SU-DHL-6 (cell line): ENCODE data around the gene NAMPT.

Experiments used
- H2AFZ ChIP-seq: fragments of 200-600 bp; sonication (generic); 2 replicates; pipeline ENCODE4 v1.6.1; 2014; ENCODE audit warnings: low read depth, mild to moderate bottlenecking, moderate library complexity, mixed read lengths, antibody characterized with exemption, low read length; ENCODE audit not compliant: severe bottlenecking
- H3F3A ChIP-seq: fragments of 200-600 bp; shearing (Covaris generic); 2 replicates; pipeline ENCODE4 v1.6.0; 2016; ENCODE audit warnings: antibody characterized with exemption, mild to moderate bottlenecking; ENCODE audit not compliant: insufficient read depth
- H3K27ac ChIP-seq: fragments of 200-600 bp; sonication (generic); 2 replicates; pipeline ENCODE4 v1.5.1; 2016; ENCODE audit warnings: low read depth, mild to moderate bottlenecking, low read length, moderate library complexity, mixed read lengths
- H3K27me3 ChIP-seq: fragments of 200-600 bp; sonication (generic), shearing (Covaris generic); 2 replicates; pipeline ENCODE4 v1.6.0; 2014; ENCODE audit warnings: mild to moderate bottlenecking, low read length
- H3K36me3 ChIP-seq: fragments of 200-600 bp; sonication (generic); 2 replicates; pipeline ENCODE4 v1.6.1; 2014; ENCODE audit warnings: mild to moderate bottlenecking, low read length, mixed read lengths
- H3K4me2 ChIP-seq: fragments of 300-600, 200-600 bp; shearing (Covaris generic), sonication (generic); 2 replicates; pipeline ENCODE4 v1.6.0; 2014; ENCODE audit warnings: low read length, low read depth, mild to moderate bottlenecking; ENCODE audit not compliant: poor library complexity, severe bottlenecking
- H3K4me3 ChIP-seq: fragments of 200-600 bp; sonication (generic); 2 replicates; pipeline ENCODE4 v1.5.1; 2014; ENCODE audit warnings: antibody characterized with exemption, low read length, mild to moderate bottlenecking, mixed read lengths; ENCODE audit not compliant: insufficient read depth, poor library complexity, severe bottlenecking
- H3K79me2 ChIP-seq: fragments of 200-600 bp; sonication (generic); 2 replicates; pipeline ENCODE4 v1.6.1; 2014; ENCODE audit warnings: mild to moderate bottlenecking, low read length, moderate library complexity; ENCODE audit not compliant: insufficient read depth
- H3K9ac ChIP-seq: fragments of 200-600 bp; sonication (generic); 2 replicates; pipeline ENCODE4 v1.7.0; 2014; ENCODE audit warnings: mild to moderate bottlenecking, low read length
- H3K9me2 ChIP-seq: fragments of 200-600 bp; sonication (generic); replicated peaks from 2 replicates; pipeline ENCODE4 v1.6.1; 2014; ENCODE audit warnings: low read length; ENCODE audit not compliant: insufficient read depth
- H3K9me3 ChIP-seq: fragments of 200-600 bp; sonication (generic); 2 replicates; pipeline ENCODE4 v1.6.1; 2014; ENCODE audit warnings: low read length, mixed read lengths; ENCODE audit not compliant: insufficient read depth
- H4K20me1 ChIP-seq: fragments of 200-600 bp; sonication (generic); 2 replicates; pipeline ENCODE4 v1.6.1; 2014; ENCODE audit warnings: low read depth, mild to moderate bottlenecking, antibody characterized with exemption, low read length, moderate library complexity, mixed read lengths
- EZH2phosphoT487 ChIP-seq: fragments of 200-600 bp; sonication (generic), shearing (Covaris generic); conservative IDR thresholded peaks from 2 replicates; pipeline ENCODE4 v1.6.1; 2018; ENCODE audit warnings: mild to moderate bottlenecking, antibody characterized with exemption, low read length, moderate library complexity, mixed read lengths
- TF ChIP-seq, protein P1 (sequence below): fragments of 200-600 bp; sonication (generic); IDR thresholded peaks from one replicate; pipeline ENCODE4 v1.5.1; 2017; ENCODE audit warnings: antibody characterized with exemption, mild to moderate bottlenecking, low read length, moderate library complexity; ENCODE audit not compliant: insufficient read depth, poor library complexity, severe bottlenecking

Gene NAMPT

DNA sequence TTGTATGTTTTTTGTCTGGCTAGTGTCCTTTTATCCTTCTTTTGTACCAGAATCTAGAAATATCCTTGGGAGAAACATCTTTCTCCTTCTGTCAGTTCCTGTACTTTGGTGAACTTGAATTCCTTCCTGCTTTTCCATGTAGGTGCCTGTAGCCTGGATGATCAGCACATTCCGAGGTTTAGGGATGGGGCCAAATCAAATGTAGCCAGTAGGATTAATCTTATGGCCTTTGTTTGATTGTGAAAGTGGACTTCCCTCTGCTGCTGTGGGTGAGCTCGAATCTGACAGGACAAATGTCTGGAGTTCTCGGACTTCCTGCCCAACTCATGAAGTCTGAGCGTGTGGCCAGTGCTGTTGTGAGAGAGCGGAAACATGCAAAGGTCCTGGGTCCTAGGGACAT lies 33.2 kb upstream of the NAMPT start:
- Histone ChIP-seq H3F3A (no peaks in the 10 kb centered on the region), H3K9ac (no peak overlapping the region), H3K79me2 (no peaks in the 10 kb centered on the region), H3K9me2 (no peaks in the 10 kb centered on the region), H3K4me3 (no peak overlapping the region), H3K27me3 (no peaks in the 10 kb centered on the region), H3K4me2 (no peak overlapping the region), H3K36me3 (no peaks in the 10 kb centered on the region), H3K9me3 (no peaks in the 10 kb centered on the region), H4K20me1 (no peaks in the 10 kb centered on the region), H3K27ac (no peak overlapping the region), H2AFZ (no peak overlapping the region)
- no peak for TF ChIP-seq EZH2phosphoT487
- TF ChIP-seq, protein P1, sequence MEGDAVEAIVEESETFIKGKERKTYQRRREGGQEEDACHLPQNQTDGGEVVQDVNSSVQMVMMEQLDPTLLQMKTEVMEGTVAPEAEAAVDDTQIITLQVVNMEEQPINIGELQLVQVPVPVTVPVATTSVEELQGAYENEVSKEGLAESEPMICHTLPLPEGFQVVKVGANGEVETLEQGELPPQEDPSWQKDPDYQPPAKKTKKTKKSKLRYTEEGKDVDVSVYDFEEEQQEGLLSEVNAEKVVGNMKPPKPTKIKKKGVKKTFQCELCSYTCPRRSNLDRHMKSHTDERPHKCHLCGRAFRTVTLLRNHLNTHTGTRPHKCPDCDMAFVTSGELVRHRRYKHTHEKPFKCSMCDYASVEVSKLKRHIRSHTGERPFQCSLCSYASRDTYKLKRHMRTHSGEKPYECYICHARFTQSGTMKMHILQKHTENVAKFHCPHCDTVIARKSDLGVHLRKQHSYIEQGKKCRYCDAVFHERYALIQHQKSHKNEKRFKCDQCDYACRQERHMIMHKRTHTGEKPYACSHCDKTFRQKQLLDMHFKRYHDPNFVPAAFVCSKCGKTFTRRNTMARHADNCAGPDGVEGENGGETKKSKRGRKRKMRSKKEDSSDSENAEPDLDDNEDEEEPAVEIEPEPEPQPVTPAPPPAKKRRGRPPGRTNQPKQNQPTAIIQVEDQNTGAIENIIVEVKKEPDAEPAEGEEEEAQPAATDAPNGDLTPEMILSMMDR, result no peak

DNA sequence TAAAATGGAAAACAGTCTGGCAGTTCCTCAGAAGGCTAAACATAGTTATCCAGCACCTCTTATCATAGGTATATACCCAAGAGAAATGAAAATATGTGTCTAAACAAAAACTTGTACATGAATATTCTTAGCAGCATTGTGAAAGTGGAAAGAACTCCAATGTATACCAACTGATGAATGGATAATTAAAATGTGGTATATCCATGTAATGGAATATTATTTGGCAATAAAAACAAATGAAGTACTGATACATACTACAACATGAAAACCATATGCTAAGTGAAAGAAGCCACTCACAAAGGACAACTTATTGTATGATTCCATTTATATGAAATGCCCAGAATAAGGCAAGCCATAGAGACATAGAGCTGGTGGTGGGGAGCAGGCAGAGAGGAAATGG lies 32.2 kb upstream of the NAMPT start:
- Histone ChIP-seq H2AFZ (no peak overlapping the region), H3K9me3 (no peaks in the 10 kb centered on the region), H3K36me3 (no peaks in the 10 kb centered on the region), H3K27ac (no peak overlapping the region), H3K27me3 (no peaks in the 10 kb centered on the region), H3K9ac (no peak overlapping the region), H3K4me2 (no peak overlapping the region), H3K79me2 (no peaks in the 10 kb centered on the region), H3F3A (no peaks in the 10 kb centered on the region), H3K4me3 (no peak overlapping the region), H4K20me1 (no peaks in the 10 kb centered on the region), H3K9me2 (no peaks in the 10 kb centered on the region)
- TF ChIP-seq, protein P1, result no peak

DNA sequence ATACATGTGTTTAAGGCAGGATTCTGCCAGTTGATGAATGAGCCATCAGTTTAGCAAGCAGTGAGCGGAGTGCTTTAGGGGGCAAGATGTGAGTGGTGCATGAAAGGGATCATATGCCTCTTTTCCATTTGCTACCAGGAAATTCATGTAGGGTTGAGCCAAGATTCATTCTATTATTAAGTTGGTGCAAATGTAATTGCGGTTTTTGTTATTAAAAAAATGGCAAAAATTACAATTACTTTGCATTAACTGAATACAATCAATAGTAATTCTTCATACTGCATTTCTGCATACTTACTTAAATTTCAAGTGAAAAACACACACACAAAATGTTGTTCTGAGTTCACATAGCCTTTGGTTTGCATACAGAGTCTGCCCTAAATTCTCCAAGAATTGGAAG lies 30.1 kb upstream of the NAMPT start:
- no peak overlapping the region for H3K4me2 ChIP-seq
- no peaks in the 10 kb centered on the region for H3K9me3 ChIP-seq
- no peaks in the 10 kb centered on the region for H3K79me2 ChIP-seq
- no peak overlapping the region for H2AFZ ChIP-seq
- no peaks in the 10 kb centered on the region for H4K20me1 ChIP-seq
- no peaks in the 10 kb centered on the region for H3K27me3 ChIP-seq
- no peak overlapping the region for H3K4me3 ChIP-seq
- H3K36me3 ChIP-seq, result no peaks in the 10 kb centered on the region
- no peak overlapping the region for H3K9ac ChIP-seq
- H3F3A ChIP-seq, result no peaks in the 10 kb centered on the region
- H3K9me2 ChIP-seq, result no peaks in the 10 kb centered on the region
- TF ChIP-seq, protein P1, result no peak
- no peak for TF ChIP-seq EZH2phosphoT487
- no peak overlapping the region for H3K27ac ChIP-seq

DNA sequence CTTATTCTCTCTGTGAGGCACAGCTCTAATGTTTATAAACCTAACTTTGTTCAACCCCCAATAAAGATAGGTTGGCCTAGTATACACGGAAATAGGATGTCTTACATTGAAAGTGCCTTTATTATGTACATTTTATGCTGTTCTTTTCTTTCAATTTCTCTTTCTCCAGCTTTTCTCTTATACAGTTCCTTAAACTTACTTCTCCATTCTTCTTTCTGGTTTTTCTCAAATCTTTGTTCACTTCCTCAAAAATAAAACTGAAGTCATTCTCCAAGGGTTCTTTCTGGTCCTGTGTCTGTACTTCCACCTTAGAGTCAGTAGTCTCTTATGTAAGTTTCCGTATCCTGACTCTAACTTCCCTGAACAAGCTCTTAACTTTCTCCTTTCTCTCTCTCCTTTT lies 29.2 kb upstream of the NAMPT start:
- TF ChIP-seq EZH2phosphoT487, result no peak
- Histone ChIP-seq H3K9me3 (no peaks in the 10 kb centered on the region), H3K4me2 (no peak overlapping the region), H4K20me1 (no peaks in the 10 kb centered on the region), H3K36me3 (no peaks in the 10 kb centered on the region), H3K27ac (no peak overlapping the region), H3K9ac (no peak overlapping the region), H3K9me2 (no peaks in the 10 kb centered on the region), H3F3A (no peaks in the 10 kb centered on the region), H3K27me3 (no peaks in the 10 kb centered on the region), H3K79me2 (no peaks in the 10 kb centered on the region), H2AFZ (no peak overlapping the region), H3K4me3 (no peak overlapping the region)
